HepG2 (cell line): ENCODE results near the gene NEK5. TPM values are rescaled to one million over a fixed set of nuclear protein-coding genes. Genes with fewer than 3 reads are reported as not detected.
A peak's percentile ranks its signal among the peaks of the same experiment; 100 is the strongest.

Experiments
- AGO1 ChIP-seq: fragments of 200-400 bp; formaldehyde crosslinking; IDR thresholded peaks from 2 replicates; pipeline ENCODE4 v1.6.1; 2017; ENCODE audit warnings: mild to moderate bottlenecking, low read depth, low read length, moderate library complexity; ENCODE audit not compliant: poor library complexity, severe bottlenecking
- AHR ChIP-seq: IDR thresholded peaks from 2 replicates; pipeline ENCODE4 v1.6.1; 2018; ENCODE audit warnings: missing genetic modification reagents, missing compliant biosample characterization
- CHD2 ChIP-seq: IDR thresholded peaks from 2 replicates; pipeline ENCODE4 v1.6.1; 2011; ENCODE audit warnings: low read depth, low read length, improper control_type of control experiment
- HNRNPUL1 ChIP-seq: fragments of 200-400 bp; formaldehyde crosslinking; IDR thresholded peaks from 2 replicates; pipeline ENCODE4 v1.6.1; 2017; ENCODE audit warnings: low read depth, mild to moderate bottlenecking, low read length, moderate library complexity
- PCBP1 ChIP-seq: fragments of 200-400 bp; formaldehyde crosslinking; IDR thresholded peaks from 2 replicates; pipeline ENCODE4 v1.6.1; 2017; ENCODE audit warnings: mild to moderate bottlenecking, low read depth, low read length, borderline replicate concordance
- PHF20 ChIP-seq: sonication (generic); formaldehyde crosslinking; IDR thresholded peaks from 2 replicates; pipeline ENCODE4 v1.5.0; 2020; ENCODE audit warnings: mild to moderate bottlenecking, missing genetic modification reagents
- PHF5A ChIP-seq: IDR thresholded peaks from one replicate; pipeline ENCODE4 v1.6.1; 2018; ENCODE audit warnings: low read depth, missing genetic modification reagents; ENCODE audit not compliant: unreplicated experiment
- RARA ChIP-seq: IDR thresholded peaks from 2 replicates; pipeline ENCODE4 v1.6.1; 2016; ENCODE audit warnings: missing genetic modification reagents, missing compliant biosample characterization
- SCMH1 ChIP-seq: sonication (generic); formaldehyde crosslinking; IDR thresholded peaks from 2 replicates; pipeline ENCODE4 v1.9.0; 2021; ENCODE audit warnings: missing genetic modification reagents, mild to moderate bottlenecking, borderline replicate concordance
- SPEN ChIP-seq: sonication (generic); formaldehyde crosslinking; IDR thresholded peaks from 2 replicates; pipeline ENCODE4 v1.5.1; 2020; ENCODE audit warnings: low read depth, mild to moderate bottlenecking, missing genetic modification reagents
- TOE1 ChIP-seq: sonication (generic); formaldehyde crosslinking; IDR thresholded peaks from 2 replicates; pipeline ENCODE4 v1.4.0; 2020; ENCODE audit warnings: mild to moderate bottlenecking, missing genetic modification reagents
- ZNF282 ChIP-seq: fragments of 450-650 bp; IDR thresholded peaks from 2 replicates; pipeline ENCODE4 v1.6.1; 2018; ENCODE audit not compliant: partially characterized antibody
- ZNF337 ChIP-seq: sonication (generic); formaldehyde crosslinking; IDR thresholded peaks from 2 replicates; pipeline ENCODE4 v1.5.1; 2020; ENCODE audit warnings: missing genetic modification reagents, low read depth, mild to moderate bottlenecking, borderline replicate concordance
- ZNF33B ChIP-seq: sonication (generic); formaldehyde crosslinking; IDR thresholded peaks from 2 replicates; pipeline ENCODE4 v1.5.1; 2020; ENCODE audit warnings: mild to moderate bottlenecking, missing genetic modification reagents
- ZNF678 ChIP-seq: sonication (generic); formaldehyde crosslinking; IDR thresholded peaks from 2 replicates; pipeline ENCODE4 v1.4.0; 2020; ENCODE audit warnings: mild to moderate bottlenecking, missing genetic modification reagents
- ZNF878 ChIP-seq: sonication (generic); formaldehyde crosslinking; IDR thresholded peaks from 2 replicates; pipeline ENCODE4 v1.8.1; 2023; ENCODE audit warnings: mild to moderate bottlenecking, missing genetic modification reagents, moderate library complexity
- ZSCAN22 ChIP-seq: sonication (generic); formaldehyde crosslinking; IDR thresholded peaks from 2 replicates; pipeline ENCODE4 v1.4.0; 2020; ENCODE audit warnings: mild to moderate bottlenecking, missing genetic modification reagents
- polyA plus RNA-seq, 8 experiments: library from polyadenylated mRNA; depleted of rRNA in 3 of 8; stranded (reverse) in 7 of 8; unstranded in 1 of 8; fragments of >200 nt; fragmentation: Illumina TruSeq in 4 of 8; extraction: Trizol in 4 of 8; gene quantifications; 2 replicates each; pipeline versions ENCODE4 v1.2.1 to v1.2.3, GENCODE V29; 2011 to 2016; ENCODE audit warnings: low read depth in 4 of 8, missing spikeins in 1 of 8, mixed read lengths in 1 of 8; ENCODE audit not compliant: insufficient read depth in 1 of 8
- total RNA-seq, 5 experiments: library from RNA; depleted of rRNA; stranded (reverse); fragments of >200 nt; fragmentation: Illumina TruSeq; extraction: Trizol; gene quantifications; 2 replicates each; pipeline ENCODE4 v1.2.3, GENCODE V29; 2016; ENCODE audit warnings: low read depth in 1 of 5
- TF ChIP-seq, protein P1 (sequence below): sonication (generic); formaldehyde crosslinking; IDR thresholded peaks from 2 replicates; pipeline ENCODE4 v1.8.0; 2022; ENCODE audit warnings: missing genetic modification reagents, mild to moderate bottlenecking, borderline replicate concordance
- TF ChIP-seq, protein P2 (sequence below): sonication (generic); formaldehyde crosslinking; IDR thresholded peaks from 2 replicates; pipeline ENCODE4 v1.4.0; 2020; ENCODE audit warnings: missing genetic modification reagents, low read depth, mild to moderate bottlenecking, borderline replicate concordance
- TF ChIP-seq, protein P3 (sequence below): sonication (generic); formaldehyde crosslinking; IDR thresholded peaks from 2 replicates; pipeline ENCODE4 v1.4.0; 2020; ENCODE audit warnings: low read depth, mild to moderate bottlenecking, missing genetic modification reagents
- TF ChIP-seq, protein P4 (sequence below): IDR thresholded peaks from 2 replicates; pipeline ENCODE4 v1.6.1; 2016; ENCODE audit warnings: control low read depth
- TF ChIP-seq, protein P5 (sequence below): sonication (generic); formaldehyde crosslinking; IDR thresholded peaks from 2 replicates; pipeline ENCODE4 v1.8.1; 2023; ENCODE audit warnings: mild to moderate bottlenecking, moderate library complexity, missing genetic modification reagents
- TF ChIP-seq, protein P6 (sequence below): sonication (generic); formaldehyde crosslinking; IDR thresholded peaks from 2 replicates; pipeline ENCODE4 v1.4.0; 2020; ENCODE audit warnings: missing genetic modification reagents

The NEK5 gene
- total and polyA plus RNA-seq, 2 of the 13 experiments (the other 11 are each of a cell fraction or from before 2014, with no cell fraction given), result 0.12 to 0.22 TPM

DNA sequence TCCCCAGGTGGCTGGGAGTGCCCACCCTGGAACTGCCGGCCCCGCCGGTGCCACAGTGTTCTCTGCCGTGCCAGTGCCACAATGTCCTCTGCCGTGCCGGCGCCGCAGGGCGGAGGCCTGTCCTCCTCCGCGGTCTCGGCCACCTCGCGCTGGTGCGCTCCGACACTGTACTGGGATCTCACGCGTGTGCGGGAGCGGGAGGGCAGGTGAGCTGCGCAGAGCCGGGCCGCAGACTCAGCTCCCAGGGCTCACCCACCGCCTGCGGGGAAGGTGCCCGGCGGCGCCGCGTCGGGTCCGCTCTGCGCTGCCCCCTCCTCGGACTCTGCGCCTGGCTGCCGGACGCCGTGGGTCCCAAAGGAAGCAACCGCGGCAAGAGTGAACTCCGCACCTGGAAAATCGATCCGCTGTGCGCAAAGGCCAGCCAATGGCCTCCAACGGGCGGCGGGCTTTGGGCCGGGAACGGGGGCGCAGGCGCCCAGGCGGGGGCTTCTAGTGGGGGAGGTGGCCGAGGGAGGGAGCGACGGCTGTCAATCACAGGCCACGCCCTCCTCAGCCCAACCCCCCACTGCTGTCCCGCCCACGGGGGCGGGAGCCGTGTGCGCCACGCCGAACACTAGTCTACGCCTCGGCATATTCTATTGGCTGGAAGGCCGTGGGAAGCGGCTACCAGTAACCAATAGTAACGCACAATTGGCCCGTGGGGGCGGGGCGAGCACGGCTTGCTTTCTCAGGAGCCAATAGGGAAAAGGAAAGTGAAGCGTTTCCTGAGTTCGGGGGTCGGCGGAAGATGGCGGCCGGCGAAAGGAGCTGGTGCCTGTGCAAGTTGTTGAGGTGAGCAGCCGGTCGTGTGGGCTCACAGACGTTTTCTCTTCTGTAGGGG is 117.0 kb downstream of the NEK5 start, which contains the start of gene ALG11 (continued):
- TF ChIP-seq, protein P1, sequence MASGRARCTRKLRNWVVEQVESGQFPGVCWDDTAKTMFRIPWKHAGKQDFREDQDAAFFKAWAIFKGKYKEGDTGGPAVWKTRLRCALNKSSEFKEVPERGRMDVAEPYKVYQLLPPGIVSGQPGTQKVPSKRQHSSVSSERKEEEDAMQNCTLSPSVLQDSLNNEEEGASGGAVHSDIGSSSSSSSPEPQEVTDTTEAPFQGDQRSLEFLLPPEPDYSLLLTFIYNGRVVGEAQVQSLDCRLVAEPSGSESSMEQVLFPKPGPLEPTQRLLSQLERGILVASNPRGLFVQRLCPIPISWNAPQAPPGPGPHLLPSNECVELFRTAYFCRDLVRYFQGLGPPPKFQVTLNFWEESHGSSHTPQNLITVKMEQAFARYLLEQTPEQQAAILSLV (CRISPR knock-in tag), result peak; percentile 97
- TF ChIP-seq ZNF33B (peak; percentile 78), ZSCAN22 (CRISPR knock-in tag) (no peak), ZNF282 (no peak), SCMH1 (CRISPR knock-in tag) (no peak), PHF5A (CRISPR knock-in tag) (peak; percentile 69), RARA (CRISPR knock-in tag) (peak; percentile 77; the same call in 1 of the 2 replicates), ZNF678 (CRISPR knock-in tag) (peak; percentile 87), ZNF337 (CRISPR knock-in tag) (no peak; the same call in 1 of the 2 replicates), TOE1 (CRISPR knock-in tag) (no peak; the same call in 1 of the 2 replicates), ZNF878 (0 out of 2 replicates have a peak, but pooled peaks have one; percentile 62), AHR (CRISPR knock-in tag) (peak; percentile 86), PCBP1 (no peak; the same call in 1 of the 2 replicates), SPEN (CRISPR knock-in tag) (peak; percentile 98; the same call in 1 of the 2 replicates), AGO1 (no peak), HNRNPUL1 (no peak), PHF20 (peak; percentile 73), CHD2 (peak; percentile 78; the same call in 1 of the 2 replicates)
- TF ChIP-seq, protein P2, sequence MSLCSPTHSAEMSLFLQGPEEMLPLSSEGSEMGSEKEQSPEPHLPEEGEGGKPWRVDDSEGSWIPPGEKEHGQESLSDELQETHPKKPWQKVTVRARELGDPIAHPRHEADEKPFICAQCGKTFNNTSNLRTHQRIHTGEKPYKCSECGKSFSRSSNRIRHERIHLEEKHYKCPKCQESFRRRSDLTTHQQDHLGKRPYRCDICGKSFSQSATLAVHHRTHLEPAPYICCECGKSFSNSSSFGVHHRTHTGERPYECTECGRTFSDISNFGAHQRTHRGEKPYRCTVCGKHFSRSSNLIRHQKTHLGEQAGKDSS (CRISPR knock-in tag), result peak; percentile 82; the same call in 1 of the 2 replicates
- TF ChIP-seq, protein P3, sequence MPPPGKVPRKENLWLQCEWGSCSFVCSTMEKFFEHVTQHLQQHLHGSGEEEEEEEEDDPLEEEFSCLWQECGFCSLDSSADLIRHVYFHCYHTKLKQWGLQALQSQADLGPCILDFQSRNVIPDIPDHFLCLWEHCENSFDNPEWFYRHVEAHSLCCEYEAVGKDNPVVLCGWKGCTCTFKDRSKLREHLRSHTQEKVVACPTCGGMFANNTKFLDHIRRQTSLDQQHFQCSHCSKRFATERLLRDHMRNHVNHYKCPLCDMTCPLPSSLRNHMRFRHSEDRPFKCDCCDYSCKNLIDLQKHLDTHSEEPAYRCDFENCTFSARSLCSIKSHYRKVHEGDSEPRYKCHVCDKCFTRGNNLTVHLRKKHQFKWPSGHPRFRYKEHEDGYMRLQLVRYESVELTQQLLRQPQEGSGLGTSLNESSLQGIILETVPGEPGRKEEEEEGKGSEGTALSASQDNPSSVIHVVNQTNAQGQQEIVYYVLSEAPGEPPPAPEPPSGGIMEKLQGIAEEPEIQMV (CRISPR knock-in tag), result peak; percentile 98
- TF ChIP-seq, protein P4, sequence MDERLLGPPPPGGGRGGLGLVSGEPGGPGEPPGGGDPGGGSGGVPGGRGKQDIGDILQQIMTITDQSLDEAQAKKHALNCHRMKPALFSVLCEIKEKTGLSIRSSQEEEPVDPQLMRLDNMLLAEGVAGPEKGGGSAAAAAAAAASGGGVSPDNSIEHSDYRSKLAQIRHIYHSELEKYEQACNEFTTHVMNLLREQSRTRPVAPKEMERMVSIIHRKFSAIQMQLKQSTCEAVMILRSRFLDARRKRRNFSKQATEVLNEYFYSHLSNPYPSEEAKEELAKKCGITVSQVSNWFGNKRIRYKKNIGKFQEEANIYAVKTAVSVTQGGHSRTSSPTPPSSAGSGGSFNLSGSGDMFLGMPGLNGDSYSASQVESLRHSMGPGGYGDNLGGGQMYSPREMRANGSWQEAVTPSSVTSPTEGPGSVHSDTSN (CRISPR knock-in tag), result peak; percentile 94
- TF ChIP-seq, protein P5, sequence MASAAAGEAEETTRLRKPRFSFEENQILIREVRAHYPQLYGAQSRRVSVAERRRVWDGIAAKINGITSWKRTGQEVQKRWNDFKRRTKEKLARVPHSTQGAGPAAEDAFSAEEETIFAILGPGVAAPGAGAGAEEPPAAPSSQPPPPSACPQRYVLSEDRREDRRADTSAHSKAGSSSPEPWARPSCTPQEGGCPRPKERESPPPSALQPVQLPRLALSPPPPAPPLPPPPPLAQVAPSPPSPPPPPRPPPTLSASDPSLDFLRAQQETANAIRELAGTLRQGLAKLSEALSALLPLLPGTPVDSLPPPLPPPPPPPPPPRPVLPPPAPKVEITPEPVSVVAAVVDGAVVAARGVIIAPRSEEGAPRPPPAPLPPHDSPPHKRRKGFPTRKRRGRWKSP, result peak; percentile 98
- TF ChIP-seq, protein P6, sequence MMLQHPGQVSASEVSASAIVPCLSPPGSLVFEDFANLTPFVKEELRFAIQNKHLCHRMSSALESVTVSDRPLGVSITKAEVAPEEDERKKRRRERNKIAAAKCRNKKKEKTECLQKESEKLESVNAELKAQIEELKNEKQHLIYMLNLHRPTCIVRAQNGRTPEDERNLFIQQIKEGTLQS, result peak; percentile 70
